ENCODE data around the gene C1QTNF4.
"Not testable (repeated sequence)": the region's sequence is repeated elsewhere in the genome, so short reads cannot be mapped to it uniquely, and the experiment has no call there.

C1QTNF4 gene

GRCh38 chr11:47593934-47594855, at the start of gene C1QTNF4:
Gene C1QTNF4 (minus strand): TSS chr11:47594411. CDS start chr11:47590810, 3,601 bp downstream.
- DNase-seq, result peak in 1 of 2 experiments; percentile 38

GRCh38 chr11:47642099-47642855, 48.1 kb upstream of the C1QTNF4 start, which contains the start of gene MTCH2:
Gene MTCH2 (minus strand): TSS chr11:47642559. CDS start chr11:47642465, 94 bp downstream.
- DNase-seq, result peak; percentile 95 to 99

GRCh38 chr11:47641600-47642098, 47.4 kb upstream of the C1QTNF4 start:
- peak in 1 of 2 experiments; percentile 27 for DNase-seq

- DNase-seq, result not testable (repeated sequence)
Measured at GRCh38 chr11:47640506-47640905, 46.3 kb upstream of the C1QTNF4 start.

GRCh38 chr11:47636331-47636730, 42.1 kb upstream of the C1QTNF4 start:
- not testable (repeated sequence) for DNase-seq

- DNase-seq, result no peak
Measured at GRCh38 chr11:47631473-47631872, 37.3 kb upstream of the C1QTNF4 start.

GRCh38 chr11:47628026-47628425, 33.8 kb upstream of the C1QTNF4 start:
- no peak for DNase-seq

GRCh38 chr11:47626234-47626633, 32.0 kb upstream of the C1QTNF4 start:
- no peak for DNase-seq

GRCh38 chr11:47620836-47621378, 26.7 kb upstream of the C1QTNF4 start:
- no peak for DNase-seq

- no peak for DNase-seq
Measured at GRCh38 chr11:47617417-47617809, 23.2 kb upstream of the C1QTNF4 start.

- peak; percentile 2 to 39 for DNase-seq
Measured at GRCh38 chr11:47616726-47617416, 22.7 kb upstream of the C1QTNF4 start.

- DNase-seq, result no peak
Measured at GRCh38 chr11:47615249-47615648, 21.0 kb upstream of the C1QTNF4 start.

- DNase-seq, result no peak
Measured at GRCh38 chr11:47611348-47611794, 17.2 kb upstream of the C1QTNF4 start.

GRCh38 chr11:47609675-47610074, 15.5 kb upstream of the C1QTNF4 start:
- DNase-seq, result no peak

- DNase-seq, result no peak
Measured at GRCh38 chr11:47607380-47607779, 13.2 kb upstream of the C1QTNF4 start.

- DNase-seq, result no peak
Measured at GRCh38 chr11:47606731-47607130, 12.5 kb upstream of the C1QTNF4 start.

- DNase-seq, result no peak
Measured at GRCh38 chr11:47605921-47606320, 11.7 kb upstream of the C1QTNF4 start.

GRCh38 chr11:47603295-47603694, 9.1 kb upstream of the C1QTNF4 start:
- DNase-seq, result no peak

- no peak for DNase-seq
Measured at GRCh38 chr11:47599902-47600301, 5.7 kb upstream of the C1QTNF4 start.

- no peak for DNase-seq
Measured at GRCh38 chr11:47595967-47596366, 1.8 kb upstream of the C1QTNF4 start.

GRCh38 chr11:47595029-47595428, 818 bp upstream of the C1QTNF4 start:
- no peak for DNase-seq

GRCh38 chr11:47593492-47593933, 698 bp downstream of the C1QTNF4 start:
- DNase-seq, result peak in 1 of 2 experiments; percentile 24
